Measurements from ENCODE around the gene MRPL41.

GRCh38 chr9:137531099-137531765 is 20.4 kb upstream of the MRPL41 start:
- no peak for TF ChIP-seq CTCF (conservative IDR thresholded peaks at IDR 0.05; ENCODE audit: low read depth in 2 of 2)
- no peak for TF ChIP-seq POLR2AphosphoS5 (IDR thresholded peaks at IDR 0.05; ENCODE audit: low read depth)
- TF ChIP-seq ZNF114 (CRISPR knock-in tag; IDR thresholded peaks at IDR 0.05) = no peak
- TF ChIP-seq EZH2 (IDR thresholded peaks at IDR 0.05; ENCODE audit: low read depth, unreplicated experiment) = no peak
